Smooth muscle cell (in vitro differentiated cells): Measurements from ENCODE around the gene NKAIN2. TPM values are rescaled to one million over a fixed set of nuclear protein-coding genes. Genes with fewer than 3 reads are reported as not detected.
"Not testable (repeated sequence)": the region's sequence is repeated elsewhere in the genome, so short reads cannot be mapped to it uniquely, and the experiment has no call there.

Experiments used
- DNase-seq: peaks from one replicate; lab custom pipeline; 2025; ENCODE audit not compliant: unreplicated experiment; lab: John Stamatoyannopoulos, UW
- H2AFZ ChIP-seq: fragments of 200-600 bp; sonication (generic); 2 replicates; pipeline ENCODE4 v1.6.0; 2016; ENCODE audit warnings: antibody characterized with exemption, low read depth, mild to moderate bottlenecking
- H3F3A ChIP-seq: fragments of 200-600 bp; sonication (generic); 2 replicates; pipeline ENCODE4 v1.6.0; 2017; ENCODE audit warnings: antibody characterized with exemption, low read depth
- H3K27ac ChIP-seq: fragments of 200-600 bp; sonication (generic); 2 replicates; pipeline ENCODE4 v1.5.1; 2016; ENCODE audit warnings: low read depth, mild to moderate bottlenecking
- H3K27me3 ChIP-seq: fragments of 200-600 bp; sonication (generic); 2 replicates; pipeline ENCODE4 v1.6.1; 2016; ENCODE audit warnings: low read depth, mild to moderate bottlenecking
- H3K36me3 ChIP-seq: fragments of 200-600 bp; sonication (generic); 2 replicates; pipeline ENCODE4 v1.5.1; 2016; ENCODE audit warnings: low read depth
- H3K4me1 ChIP-seq: fragments of 200-600 bp; sonication (generic); 2 replicates; pipeline ENCODE4 v1.5.1; 2016; ENCODE audit warnings: low read depth
- H3K4me2 ChIP-seq: fragments of 200-600 bp; sonication (generic); 2 replicates; pipeline ENCODE4 v1.6.0; 2016; ENCODE audit warnings: mild to moderate bottlenecking
- H3K4me3 ChIP-seq: fragments of 200-600 bp; sonication (generic); 2 replicates; pipeline ENCODE4 v1.5.1; 2016; ENCODE audit warnings: mild to moderate bottlenecking
- H3K79me2 ChIP-seq: fragments of 200-600 bp; sonication (generic); 2 replicates; pipeline ENCODE4 v1.6.0; 2016; ENCODE audit warnings: low read depth, mild to moderate bottlenecking
- H3K9ac ChIP-seq: fragments of 200-600 bp; sonication (generic); 2 replicates; pipeline ENCODE4 v1.6.0; 2016; ENCODE audit warnings: low read depth
- H3K9me3 ChIP-seq: fragments of 200-600 bp; sonication (generic); replicated peaks from 2 replicates; pipeline ENCODE4 v1.5.1; 2016; ENCODE audit warnings: low read depth
- H4K20me1 ChIP-seq: fragments of 200-600 bp; sonication (generic); 2 replicates; pipeline ENCODE4 v1.6.0; 2016; ENCODE audit warnings: low read depth
- WGBS: methylation state at CpG from one replicate; pipeline ENCODE4 v1.1.7; 2016; ENCODE audit warnings: low lambda C conversion rate; 5-methylcytosine and 5-hydroxymethylcytosine counted together
- polyA plus RNA-seq: library from polyadenylated mRNA; unstranded; fragments of >200 nt; fragmentation: Nextera tagmentation; extraction: Ambion mirVana; gene quantifications from 2 replicates; pipeline ENCODE4 v1.2.1, GENCODE V29; 2016
- total RNA-seq: library from RNA; depleted of rRNA; stranded (reverse); fragments of >200 nt; gene quantifications from 2 replicates; pipeline ENCODE4 v1.2.3, GENCODE V29; 2014
- TF ChIP-seq, protein P1 (sequence below): fragments of 200-600 bp; sonication (generic); IDR thresholded peaks from 2 replicates; pipeline ENCODE4 v1.5.1; 2017; ENCODE audit warnings: borderline replicate concordance, mild to moderate bottlenecking, antibody characterized with exemption; ENCODE audit not compliant: insufficient read depth, poor library complexity, severe bottlenecking

NKAIN2 gene
- total and polyA plus RNA-seq, 2 experiments from 2014 or later = 0.09 TPM; not detected in 1

DNA sequence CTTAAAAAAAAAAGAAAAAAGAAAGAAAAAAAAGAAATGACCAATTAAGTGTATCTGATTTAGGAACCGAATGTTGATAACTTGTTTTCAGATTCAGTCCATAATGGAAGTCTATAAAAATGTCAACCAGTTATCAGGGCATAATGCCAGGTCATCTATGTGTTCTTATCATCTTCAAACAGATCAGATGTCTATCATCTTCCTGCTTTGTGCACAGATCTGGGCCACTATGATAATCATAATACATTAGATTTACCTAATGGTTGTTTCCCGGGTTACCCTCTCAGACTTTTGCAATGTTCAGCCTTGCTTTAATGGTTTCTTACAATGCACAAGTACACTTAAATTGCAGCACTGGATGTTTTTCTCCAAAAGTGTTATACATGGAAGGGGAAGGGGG lies 100.6 kb downstream of the NKAIN2 start:
- WGBS = 94% methylated on average over 2 of the region's 2 CpGs
- Histone ChIP-seq H3K36me3 (no peaks in the 10 kb centered on the region), H3K27ac (no peak overlapping the region)

GRCh38 chr6:123908797-123909196 lies 105.1 kb downstream of the NKAIN2 start:
- TF ChIP-seq, protein P1, sequence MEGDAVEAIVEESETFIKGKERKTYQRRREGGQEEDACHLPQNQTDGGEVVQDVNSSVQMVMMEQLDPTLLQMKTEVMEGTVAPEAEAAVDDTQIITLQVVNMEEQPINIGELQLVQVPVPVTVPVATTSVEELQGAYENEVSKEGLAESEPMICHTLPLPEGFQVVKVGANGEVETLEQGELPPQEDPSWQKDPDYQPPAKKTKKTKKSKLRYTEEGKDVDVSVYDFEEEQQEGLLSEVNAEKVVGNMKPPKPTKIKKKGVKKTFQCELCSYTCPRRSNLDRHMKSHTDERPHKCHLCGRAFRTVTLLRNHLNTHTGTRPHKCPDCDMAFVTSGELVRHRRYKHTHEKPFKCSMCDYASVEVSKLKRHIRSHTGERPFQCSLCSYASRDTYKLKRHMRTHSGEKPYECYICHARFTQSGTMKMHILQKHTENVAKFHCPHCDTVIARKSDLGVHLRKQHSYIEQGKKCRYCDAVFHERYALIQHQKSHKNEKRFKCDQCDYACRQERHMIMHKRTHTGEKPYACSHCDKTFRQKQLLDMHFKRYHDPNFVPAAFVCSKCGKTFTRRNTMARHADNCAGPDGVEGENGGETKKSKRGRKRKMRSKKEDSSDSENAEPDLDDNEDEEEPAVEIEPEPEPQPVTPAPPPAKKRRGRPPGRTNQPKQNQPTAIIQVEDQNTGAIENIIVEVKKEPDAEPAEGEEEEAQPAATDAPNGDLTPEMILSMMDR = no peak
- H3K27me3 ChIP-seq = peaks cover 20% of the 10 kb centered on the region
- no peaks in the 10 kb centered on the region for H3K9me3 ChIP-seq
- no peak overlapping the region for H3K4me2 ChIP-seq
- H3K9ac ChIP-seq = no peak overlapping the region
- no peaks in the 10 kb centered on the region for H3K36me3 ChIP-seq
- H3K4me1 ChIP-seq = no peaks in the 10 kb centered on the region
- no peaks in the 10 kb centered on the region for H3F3A ChIP-seq
- no peaks in the 10 kb centered on the region for H4K20me1 ChIP-seq
- no peak for DNase-seq
- 84% methylated on average over 2 of the region's 2 CpGs for WGBS
- no peak overlapping the region for H3K27ac ChIP-seq
- H2AFZ ChIP-seq = no peak overlapping the region
- H3K4me3 ChIP-seq = no peak overlapping the region
- no peaks in the 10 kb centered on the region for H3K79me2 ChIP-seq

More for the DNA sequence above, 100.6 kb downstream of the NKAIN2 start:
- Histone ChIP-seq H3K27me3 (peaks cover 5% of the 10 kb centered on the region), H3K9me3 (no peaks in the 10 kb centered on the region), H2AFZ (no peak overlapping the region), H3K4me3 (no peak overlapping the region), H4K20me1 (no peaks in the 10 kb centered on the region), H3K4me2 (no peak overlapping the region), H3F3A (no peaks in the 10 kb centered on the region), H3K4me1 (no peaks in the 10 kb centered on the region), H3K9ac (no peak overlapping the region), H3K79me2 (no peaks in the 10 kb centered on the region)
- DNase-seq = no peak
- TF ChIP-seq, protein P1 = no peak

- no peaks in the 10 kb centered on the region for H4K20me1 ChIP-seq
- TF ChIP-seq, protein P1 = no peak
- no peak for DNase-seq
- H3K4me2 ChIP-seq = no peak overlapping the region
- no peak overlapping the region for H3K4me3 ChIP-seq
- no peak overlapping the region for H3K27ac ChIP-seq
- H3K27me3 ChIP-seq = peaks cover 29% of the 10 kb centered on the region
- no peaks in the 10 kb centered on the region for H3K36me3 ChIP-seq
- no peak overlapping the region for H3K9ac ChIP-seq
- no peaks in the 10 kb centered on the region for H3K4me1 ChIP-seq
- H2AFZ ChIP-seq = no peak overlapping the region
- no peaks in the 10 kb centered on the region for H3K79me2 ChIP-seq
- no peaks in the 10 kb centered on the region for H3K9me3 ChIP-seq
- WGBS = 91% methylated on average over 2 of the region's 2 CpGs
- H3F3A ChIP-seq = no peaks in the 10 kb centered on the region
Measured at GRCh38 chr6:123909989-123910388, 106.3 kb downstream of the NKAIN2 start.

DNA sequence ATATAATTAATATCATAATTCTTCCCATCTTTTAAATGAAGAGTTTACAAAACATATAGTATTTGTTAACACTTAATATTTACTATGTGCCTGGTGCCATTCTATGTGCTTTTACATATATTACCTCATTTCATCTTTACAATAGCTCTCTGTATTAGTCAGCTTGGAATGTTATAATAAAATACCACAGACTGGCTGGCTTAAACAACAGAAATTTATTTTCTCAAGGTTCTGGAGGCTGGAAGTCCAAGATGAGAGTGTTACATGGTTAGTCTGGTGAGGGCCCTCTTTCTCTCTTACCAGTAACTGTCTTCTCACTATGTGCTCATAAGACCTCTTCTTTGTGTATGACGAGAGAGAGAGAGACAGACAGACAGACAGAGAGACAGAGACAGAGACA lies 110.2 kb downstream of the NKAIN2 start:
- Histone ChIP-seq H3K4me3 (no peak overlapping the region), H3K4me2 (no peak overlapping the region), H3K79me2 (no peaks in the 10 kb centered on the region), H3K9ac (no peak overlapping the region), H3K27ac (no peak overlapping the region), H2AFZ (no peak overlapping the region), H3K9me3 (no peaks in the 10 kb centered on the region), H3K36me3 (no peaks in the 10 kb centered on the region), H3K27me3 (peaks cover 37% of the 10 kb centered on the region), H4K20me1 (no peaks in the 10 kb centered on the region), H3K4me1 (no peaks in the 10 kb centered on the region), H3F3A (no peaks in the 10 kb centered on the region)
- DNase-seq = no peak
- TF ChIP-seq, protein P1 = no peak
- 46% methylated on average over 1 of the region's 1 CpG for WGBS

GRCh38 chr6:123923379-123923778 lies 119.7 kb downstream of the NKAIN2 start:
- H3K36me3 ChIP-seq, H3F3A ChIP-seq, H3K4me3 ChIP-seq, H3K79me2 ChIP-seq, H2AFZ ChIP-seq, H3K4me1 ChIP-seq, H3K9ac ChIP-seq, H3K27ac ChIP-seq, H4K20me1 ChIP-seq, DNase-seq, H3K9me3 ChIP-seq, H3K4me2 ChIP-seq: not testable (repeated sequence)
- WGBS = 89% methylated on average over 1 of the region's 3 CpGs
- H3K27me3 ChIP-seq = peaks cover 23% of the 10 kb centered on the region
